Stimulated activated naive CD8-positive, alpha-beta T cell treated with anti-CD3 and anti-CD28 coated beads, Interleukin-15, Interleukin-2, amounts not matched to agents 100 ng/mL and 50 ng/mL, for 24 hours (primary cell): ENCODE results near the gene CTNNA3.
"Not testable (repeated sequence)": the region's sequence is repeated elsewhere in the genome, so short reads cannot be mapped to it uniquely, and the experiment has no call there.

Source experiments
- H3K27ac Mint-ChIP-seq: one replicate; pipeline ENCODE4 v1.8.0; 2021; ENCODE audit warnings: mild to moderate bottlenecking, mixed read lengths
- H3K27me3 Mint-ChIP-seq: one replicate; pipeline ENCODE4 v1.8.0; 2021; ENCODE audit warnings: mixed read lengths
- H3K36me3 Mint-ChIP-seq: one replicate; pipeline ENCODE4 v1.8.0; 2021; ENCODE audit warnings: low read depth, mixed read lengths
- H3K4me1 Mint-ChIP-seq: one replicate; pipeline ENCODE4 v1.8.0; 2021; ENCODE audit warnings: low read depth, mixed read lengths
- H3K4me3 Mint-ChIP-seq: one replicate; pipeline ENCODE4 v1.8.0; 2021; ENCODE audit warnings: mild to moderate bottlenecking, mixed read lengths
- H3K9me3 Mint-ChIP-seq: one replicate; pipeline ENCODE4 v1.8.0; 2021; ENCODE audit warnings: mixed read lengths

CTNNA3 gene

GRCh38 chr10:66366163-66366562, 1329.8 kb downstream of the CTNNA3 start:
- H3K4me3 Mint-ChIP-seq: no peak overlapping the region
- no peaks in the 10 kb centered on the region for H3K27me3 Mint-ChIP-seq
- no peaks in the 10 kb centered on the region for H3K4me1 Mint-ChIP-seq
- no peaks in the 10 kb centered on the region for H3K9me3 Mint-ChIP-seq
- H3K27ac Mint-ChIP-seq: no peak overlapping the region
- H3K36me3 Mint-ChIP-seq: no peaks in the 10 kb centered on the region

GRCh38 chr10:66365686-66366085, 1330.3 kb downstream of the CTNNA3 start:
- Mint-ChIP-seq H3K4me1 (no peaks in the 10 kb centered on the region), H3K36me3 (no peaks in the 10 kb centered on the region), H3K4me3 (no peak overlapping the region), H3K27ac (no peak overlapping the region), H3K9me3 (no peaks in the 10 kb centered on the region), H3K27me3 (no peaks in the 10 kb centered on the region)

DNA sequence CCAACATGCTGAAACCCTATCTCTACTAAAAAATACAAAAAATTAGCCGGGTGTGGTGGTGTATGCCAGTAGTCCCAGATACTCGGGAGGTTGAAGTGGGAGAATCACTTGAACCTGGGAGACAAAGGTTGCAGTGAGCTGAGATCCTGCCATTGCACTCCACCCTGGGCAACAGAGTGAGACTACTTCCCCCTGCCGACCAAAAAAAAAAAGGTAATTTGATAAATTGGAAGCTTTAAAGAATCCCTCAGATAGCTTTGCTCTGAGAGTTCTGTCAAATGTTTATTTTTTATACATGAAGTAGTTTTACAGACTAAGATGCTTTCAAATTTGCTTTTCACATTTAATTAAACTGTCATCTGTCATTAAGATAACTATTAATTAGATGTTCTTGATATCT, 1333.5 kb downstream of the CTNNA3 start:
- H3K9me3 Mint-ChIP-seq: no peaks in the 10 kb centered on the region
- H3K27me3 Mint-ChIP-seq: no peaks in the 10 kb centered on the region
- H3K4me3 Mint-ChIP-seq: no peak overlapping the region
- H3K36me3 Mint-ChIP-seq: no peaks in the 10 kb centered on the region
- H3K27ac Mint-ChIP-seq: no peak overlapping the region
- H3K4me1 Mint-ChIP-seq: no peaks in the 10 kb centered on the region

DNA sequence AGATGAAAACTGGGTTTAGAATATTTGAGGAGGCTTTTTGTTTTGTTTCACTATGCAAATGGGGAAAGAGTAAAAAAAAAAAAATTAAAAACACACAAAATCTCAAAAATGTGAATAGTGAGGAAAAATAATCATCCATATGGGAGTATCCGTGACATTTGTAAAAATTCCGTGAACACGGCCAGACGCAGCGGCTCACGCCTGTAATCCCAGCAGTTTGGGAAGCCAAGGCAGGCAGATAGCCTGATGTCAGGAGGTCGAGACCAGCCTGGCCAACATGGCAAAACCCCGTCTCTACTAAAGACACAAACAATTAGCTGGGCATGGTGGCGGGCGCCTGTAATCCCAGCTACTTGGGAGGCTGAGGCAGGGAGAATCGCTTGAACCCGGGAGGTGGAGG, 1342.2 kb downstream of the CTNNA3 start:
- H3K27me3 Mint-ChIP-seq, H3K27ac Mint-ChIP-seq, H3K4me3 Mint-ChIP-seq, H3K9me3 Mint-ChIP-seq, H3K4me1 Mint-ChIP-seq, H3K36me3 Mint-ChIP-seq: not testable (repeated sequence)

- Mint-ChIP-seq H3K4me1 (no peaks in the 10 kb centered on the region), H3K4me3 (no peak overlapping the region), H3K9me3 (no peaks in the 10 kb centered on the region), H3K27ac (no peak overlapping the region), H3K27me3 (no peaks in the 10 kb centered on the region), H3K36me3 (no peaks in the 10 kb centered on the region)
Measured at GRCh38 chr10:66353422-66353821, 1342.6 kb downstream of the CTNNA3 start.

DNA sequence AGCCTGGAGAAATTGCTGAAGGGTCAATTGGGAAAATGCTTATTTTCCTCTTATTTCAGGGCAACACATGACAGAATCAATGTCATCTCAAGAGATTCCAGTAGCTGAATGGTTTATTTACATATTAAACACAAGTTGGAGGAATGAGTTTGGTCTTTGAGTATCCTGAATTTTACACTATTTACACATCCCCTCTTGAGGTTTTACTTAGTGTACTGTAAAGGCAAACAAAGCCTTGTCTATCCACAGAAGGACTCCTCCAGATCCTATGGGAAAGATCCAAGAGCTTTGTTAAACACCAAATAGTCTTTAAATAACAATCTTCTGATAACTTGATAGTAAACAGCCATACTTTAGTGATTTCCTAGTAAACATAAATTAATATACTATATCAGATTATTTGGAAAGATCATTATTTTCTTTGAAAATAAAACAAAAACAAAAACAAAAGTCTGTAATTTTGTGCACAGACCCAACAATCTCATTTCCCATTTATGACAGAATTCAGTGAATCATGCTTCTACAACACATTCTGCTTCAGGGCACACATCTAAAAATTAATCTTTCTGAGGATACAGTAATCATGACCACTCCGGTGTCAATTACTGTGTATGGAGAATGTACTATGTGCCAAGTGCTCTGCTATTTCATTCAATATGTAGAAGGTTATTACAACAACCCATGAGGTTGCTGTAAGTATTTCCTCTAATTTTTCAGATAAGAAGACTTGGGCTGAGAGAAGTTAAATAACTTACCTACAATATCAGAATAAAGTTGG, 1345.2 kb downstream of the CTNNA3 start:
- H3K9me3 Mint-ChIP-seq: no peaks in the 10 kb centered on the region
- no peaks in the 10 kb centered on the region for H3K4me1 Mint-ChIP-seq
- H3K27me3 Mint-ChIP-seq: no peaks in the 10 kb centered on the region
- no peak overlapping the region for H3K27ac Mint-ChIP-seq
- H3K4me3 Mint-ChIP-seq: no peak overlapping the region
- H3K36me3 Mint-ChIP-seq: no peaks in the 10 kb centered on the region

- Mint-ChIP-seq H3K4me3 (no peak overlapping the region), H3K27ac (no peak overlapping the region), H3K36me3 (no peaks in the 10 kb centered on the region), H3K4me1 (no peaks in the 10 kb centered on the region), H3K27me3 (no peaks in the 10 kb centered on the region), H3K9me3 (no peaks in the 10 kb centered on the region)
Measured at GRCh38 chr10:66349726-66350125, 1346.3 kb downstream of the CTNNA3 start.

GRCh38 chr10:66349076-66349475, 1346.9 kb downstream of the CTNNA3 start:
- no peaks in the 10 kb centered on the region for H3K36me3 Mint-ChIP-seq

DNA sequence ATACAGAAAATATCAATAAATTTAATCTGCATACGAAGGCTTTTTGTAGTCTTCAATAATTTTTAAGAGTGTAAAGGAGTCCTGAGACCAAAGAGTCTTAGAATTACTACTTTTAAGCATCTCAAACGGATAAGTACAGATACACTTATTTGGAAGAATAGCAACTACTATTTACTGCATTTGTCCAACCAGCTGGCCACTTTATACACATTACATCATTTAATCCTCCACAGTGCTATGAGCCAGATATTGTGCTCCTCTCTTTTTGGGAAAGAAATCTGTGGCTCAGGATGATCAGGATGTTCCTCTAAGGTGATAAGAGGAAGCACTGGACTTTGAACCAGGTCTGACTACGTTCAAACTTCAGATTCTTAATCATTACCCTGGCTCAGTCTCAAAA, 1358.8 kb downstream of the CTNNA3 start:
- no peak overlapping the region for H3K27ac Mint-ChIP-seq
- H3K27me3 Mint-ChIP-seq: no peaks in the 10 kb centered on the region
- no peaks in the 10 kb centered on the region for H3K4me1 Mint-ChIP-seq
- H3K4me3 Mint-ChIP-seq: no peak overlapping the region
- H3K36me3 Mint-ChIP-seq: no peaks in the 10 kb centered on the region
- H3K9me3 Mint-ChIP-seq: peaks cover 8% of the 10 kb centered on the region

More at GRCh38 chr10:66349076-66349475, 1346.9 kb downstream of the CTNNA3 start:
- Mint-ChIP-seq H3K4me1 (no peaks in the 10 kb centered on the region), H3K4me3 (no peak overlapping the region), H3K27ac (no peak overlapping the region), H3K27me3 (no peaks in the 10 kb centered on the region), H3K9me3 (no peaks in the 10 kb centered on the region)

DNA sequence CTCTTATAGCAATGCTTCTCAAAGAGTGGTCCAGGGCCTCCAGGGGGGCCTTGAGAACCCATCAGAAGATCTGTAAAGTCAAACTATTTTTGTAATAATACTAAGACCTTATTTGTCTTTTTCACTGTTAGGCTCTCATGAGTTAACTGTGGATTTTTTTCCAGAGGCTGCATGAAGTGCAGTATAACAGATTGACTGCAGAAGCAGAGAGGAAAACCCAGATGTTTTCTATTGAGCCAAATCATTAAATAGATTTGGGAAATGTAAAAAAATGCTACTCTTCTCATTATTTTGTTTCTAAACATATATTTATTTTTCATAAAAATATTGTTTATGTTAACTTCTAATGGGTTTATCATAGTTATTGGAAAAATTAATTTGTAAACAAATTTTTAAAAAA, 1359.2 kb downstream of the CTNNA3 start:
- Mint-ChIP-seq H3K4me3 (no peak overlapping the region), H3K36me3 (no peaks in the 10 kb centered on the region), H3K9me3 (peaks cover 8% of the 10 kb centered on the region), H3K27ac (no peak overlapping the region), H3K4me1 (no peaks in the 10 kb centered on the region), H3K27me3 (no peaks in the 10 kb centered on the region)

GRCh38 chr10:66335753-66336152, 1360.2 kb downstream of the CTNNA3 start:
- H3K4me3 Mint-ChIP-seq, H3K27ac Mint-ChIP-seq, H3K4me1 Mint-ChIP-seq, H3K27me3 Mint-ChIP-seq, H3K9me3 Mint-ChIP-seq, H3K36me3 Mint-ChIP-seq: not testable (repeated sequence)

DNA sequence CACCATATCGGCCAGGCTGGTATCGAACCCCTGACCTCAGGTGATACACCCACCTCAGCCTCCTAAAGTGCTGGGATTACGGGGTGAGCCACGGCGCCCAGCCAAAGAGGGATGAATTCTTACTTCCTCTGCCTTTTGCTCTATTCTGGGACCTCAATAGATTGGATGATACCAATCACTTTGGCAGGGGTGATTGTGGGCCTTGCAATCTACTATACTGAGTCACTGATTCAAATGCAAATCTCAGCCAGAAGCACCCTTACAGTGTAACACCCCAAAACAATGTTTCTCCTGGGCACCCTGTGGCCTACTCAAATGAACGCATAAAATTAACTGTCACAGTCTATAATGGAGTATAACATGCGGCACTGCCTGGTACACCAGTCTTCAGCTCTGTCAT, 1366.8 kb downstream of the CTNNA3 start:
- H3K4me3 Mint-ChIP-seq: no peak overlapping the region
- H3K27me3 Mint-ChIP-seq: no peaks in the 10 kb centered on the region
- no peak overlapping the region for H3K27ac Mint-ChIP-seq
- no peaks in the 10 kb centered on the region for H3K4me1 Mint-ChIP-seq
- peaks cover 7% of the 10 kb centered on the region for H3K9me3 Mint-ChIP-seq
- H3K36me3 Mint-ChIP-seq: no peaks in the 10 kb centered on the region

DNA sequence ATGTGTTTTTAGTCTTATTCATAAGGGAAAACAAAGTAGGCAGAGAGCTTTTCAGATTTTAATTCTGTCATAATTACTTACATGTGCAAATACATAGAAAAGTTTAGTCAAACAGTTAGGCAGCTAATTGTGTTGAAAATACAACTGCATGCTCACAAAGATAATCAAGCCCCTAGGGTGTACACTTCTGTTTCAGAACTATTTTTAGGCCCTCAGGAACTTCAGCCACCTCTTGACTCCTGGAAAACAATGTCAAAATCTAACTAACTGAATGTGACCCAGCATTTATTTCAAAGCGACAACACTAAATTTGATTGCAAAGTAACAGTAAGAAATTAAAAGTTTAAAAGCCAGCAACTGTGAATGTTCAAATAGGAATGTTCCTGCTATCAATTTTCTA, 1369.1 kb downstream of the CTNNA3 start:
- H3K36me3 Mint-ChIP-seq: no peaks in the 10 kb centered on the region
- no peak overlapping the region for H3K27ac Mint-ChIP-seq
- no peaks in the 10 kb centered on the region for H3K27me3 Mint-ChIP-seq
- no peak overlapping the region for H3K4me3 Mint-ChIP-seq
- H3K9me3 Mint-ChIP-seq: peaks cover 3% of the 10 kb centered on the region
- H3K4me1 Mint-ChIP-seq: no peaks in the 10 kb centered on the region

DNA sequence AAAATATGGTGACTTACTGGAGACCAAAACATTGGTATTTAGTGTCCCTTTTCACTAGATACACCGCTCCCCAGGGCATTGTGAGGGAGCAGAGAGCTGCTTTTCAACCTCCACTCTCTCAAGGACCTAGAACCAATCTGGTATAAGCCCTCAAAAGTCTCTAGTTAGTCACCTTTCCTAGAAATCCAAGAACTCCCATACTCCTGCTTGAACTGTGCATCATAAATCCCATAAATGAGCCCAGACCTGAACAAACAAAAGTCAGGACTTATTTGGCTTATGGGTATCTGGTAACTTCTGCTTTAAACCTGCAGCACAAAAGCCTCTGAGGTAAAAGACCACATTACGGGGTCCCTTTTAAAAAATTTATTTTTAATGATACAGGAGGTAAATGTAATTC, 1373.2 kb downstream of the CTNNA3 start:
- Mint-ChIP-seq H3K4me3 (no peak overlapping the region), H3K4me1 (no peaks in the 10 kb centered on the region), H3K27ac (no peak overlapping the region), H3K36me3 (no peaks in the 10 kb centered on the region), H3K9me3 (peaks cover 4% of the 10 kb centered on the region), H3K27me3 (no peaks in the 10 kb centered on the region)

- H3K36me3 Mint-ChIP-seq: no peaks in the 10 kb centered on the region
- H3K4me1 Mint-ChIP-seq: no peaks in the 10 kb centered on the region
- H3K27ac Mint-ChIP-seq: no peak overlapping the region
- H3K27me3 Mint-ChIP-seq: no peaks in the 10 kb centered on the region
- H3K9me3 Mint-ChIP-seq: peaks cover 4% of the 10 kb centered on the region
- H3K4me3 Mint-ChIP-seq: no peak overlapping the region
Measured at GRCh38 chr10:66321723-66322665, 1374.0 kb downstream of the CTNNA3 start.
